HG03175 (cell line): ENCODE data around the gene SDHAF1.
A peak's percentile ranks its signal among the peaks of the same experiment; 100 is the strongest.
"Not testable (repeated sequence)": the region's sequence is repeated elsewhere in the genome, so short reads cannot be mapped to it uniquely, and the experiment has no call there.

Source experiments
- ATAC-seq: cut with Tn5 transposase; IDR thresholded peaks from one replicate; pipeline ENCODE4 v1.9.1; 2021; ENCODE audit warnings: mild to moderate bottlenecking, moderate library complexity; ENCODE audit not compliant: unreplicated experiment

The SDHAF1 gene

GRCh38 chr19:35995048-35995993, at the start of gene SDHAF1:
Gene SDHAF1, plus strand, starts transcription at chr19:35995188. Its CDS starts 87 bp downstream, at chr19:35995275.
- peak; percentile 84 for ATAC-seq

- ATAC-seq: no peak
These were observed 48.8 kb upstream of the SDHAF1 start for GRCh38 chr19:35946203-35946602.

GRCh38 chr19:35949131-35949530, 45.9 kb upstream of the SDHAF1 start:
- no peak for ATAC-seq

GRCh38 chr19:35955881-35956634, 38.9 kb upstream of the SDHAF1 start:
- no peak for ATAC-seq

GRCh38 chr19:35957411-35957810, 37.6 kb upstream of the SDHAF1 start:
- not testable (repeated sequence) for ATAC-seq

- ATAC-seq: no peak
These were observed 36.3 kb upstream of the SDHAF1 start for GRCh38 chr19:35958660-35959039.

GRCh38 chr19:35959040-35959967, 35.7 kb upstream of the SDHAF1 start:
- ATAC-seq: no peak

GRCh38 chr19:35959968-35960320, 35.0 kb upstream of the SDHAF1 start:
- no peak for ATAC-seq

- no peak for ATAC-seq
These were observed 34.5 kb upstream of the SDHAF1 start for GRCh38 chr19:35960432-35960972.

- ATAC-seq: no peak
These were observed 31.5 kb upstream of the SDHAF1 start for GRCh38 chr19:35963514-35963913.

GRCh38 chr19:35966771-35967170, 28.2 kb upstream of the SDHAF1 start:
- no peak for ATAC-seq

GRCh38 chr19:35973487-35973886, 21.5 kb upstream of the SDHAF1 start:
- no peak for ATAC-seq

- no peak for ATAC-seq
These were observed 19.3 kb upstream of the SDHAF1 start for GRCh38 chr19:35975608-35976214.

GRCh38 chr19:35977446-35978222, 17.4 kb upstream of the SDHAF1 start:
- no peak for ATAC-seq

- ATAC-seq: no peak
These were observed 16.7 kb upstream of the SDHAF1 start for GRCh38 chr19:35978271-35978670.

- ATAC-seq: no peak
These were observed 16.1 kb upstream of the SDHAF1 start for GRCh38 chr19:35978832-35979365.

- ATAC-seq: not testable (repeated sequence)
These were observed 14.0 kb upstream of the SDHAF1 start for GRCh38 chr19:35980997-35981396.

- no peak for ATAC-seq
These were observed 11.8 kb upstream of the SDHAF1 start for GRCh38 chr19:35983177-35983576.

GRCh38 chr19:35986111-35986510, 8.9 kb upstream of the SDHAF1 start:
- no peak for ATAC-seq
